A549 (cell line): ENCODE results near the gene C10orf67.

Experiments used
- CEBPB ChIP-seq, 2 experiments: fragments of >200 bp in 1 of 2; sonication (Bioruptor Twin) in 1 of 2; formaldehyde crosslinking in 1 of 2; IDR thresholded peaks; 2 replicates each; pipeline ENCODE4 v1.6.1; 2012 to 2016
- CHD2 ChIP-seq: fragments of 150-350 bp; IDR thresholded peaks from 2 replicates; pipeline ENCODE4 v1.6.1; 2014; ENCODE audit warnings: low read length; ENCODE audit not compliant: partially characterized antibody
- CTCF ChIP-seq: fragments of >200 bp; sonication (Bioruptor Twin); formaldehyde crosslinking; IDR thresholded peaks from 3 replicates; pipeline ENCODE4 v1.5.1; 2016
- ELK1 ChIP-seq: fragments of 150-350 bp; IDR thresholded peaks from 2 replicates; pipeline ENCODE4 v1.6.1; 2014; ENCODE audit warnings: low read depth, mild to moderate bottlenecking, low read length
- EP300 ChIP-seq, 2 experiments: fragments of >200 bp; sonication (Bioruptor Twin); formaldehyde crosslinking; IDR thresholded peaks; 2 replicates in 1 of 2; 3 replicates in 1 of 2; pipeline ENCODE4 v1.6.1; 2016 to 2017
- ESRRA ChIP-seq: fragments of 150-350 bp; IDR thresholded peaks from 2 replicates; pipeline ENCODE4 v1.6.1; 2014; ENCODE audit warnings: mild to moderate bottlenecking, low read length, borderline replicate concordance
- HDAC2 ChIP-seq: fragments of 200-600 bp; sonication (generic); IDR thresholded peaks from 2 replicates; pipeline ENCODE4 v1.6.1; 2016
- MAX ChIP-seq: IDR thresholded peaks from 2 replicates; pipeline ENCODE4 v1.6.1; 2012
- MYC ChIP-seq: IDR thresholded peaks from 2 replicates; pipeline ENCODE4 v1.6.1; 2012; ENCODE audit warnings: mild to moderate bottlenecking, inconsistent platforms, low read length, improper control_type of control experiment, borderline replicate concordance
- POLR2AphosphoS2 ChIP-seq: conservative IDR thresholded peaks from 2 replicates; pipeline ENCODE4 v1.6.1; 2012; ENCODE audit warnings: low read length, improper control_type of control experiment, inconsistent platforms
- RAD21 ChIP-seq, 2 experiments: fragments of >200 bp in 1 of 2; sonication (Bioruptor Twin) in 1 of 2; formaldehyde crosslinking in 1 of 2; IDR thresholded peaks in 1 of 2; conservative IDR thresholded peaks in 1 of 2; 2 replicates in 1 of 2; 3 replicates in 1 of 2; pipeline ENCODE4 v1.6.1; 2012 to 2018; ENCODE audit warnings: inconsistent platforms in 1 of 2
- REST ChIP-seq: fragments of 200-600 bp; sonication (generic); IDR thresholded peaks from 2 replicates; pipeline ENCODE4 v1.6.1; 2016; ENCODE audit warnings: antibody characterized with exemption, mild to moderate bottlenecking, moderate library complexity
- SMC3 ChIP-seq: fragments of >200 bp; sonication (Bioruptor Twin); formaldehyde crosslinking; IDR thresholded peaks from 3 replicates; pipeline ENCODE4 v1.6.1; 2018; ENCODE audit warnings: inconsistent platforms

- TF ChIP-seq CTCF = no peak
- no peak for TF ChIP-seq CEBPB (IDR thresholded peaks at IDR 0.05)
- TF ChIP-seq CHD2 = no peak
- no peak for TF ChIP-seq MAX
- no peak for TF ChIP-seq HDAC2
- no peak for TF ChIP-seq EP300 (IDR thresholded peaks at IDR 0.05)
- no peak for TF ChIP-seq MYC
- TF ChIP-seq ESRRA = no peak
- TF ChIP-seq ELK1 = no peak
- no peak for TF ChIP-seq SMC3
- no peak for TF ChIP-seq RAD21 (conservative IDR thresholded peaks at IDR 0.05 in 1 of 2, IDR thresholded peaks at IDR 0.05 in 1 of 2)
- no peak for TF ChIP-seq REST
- TF ChIP-seq POLR2AphosphoS2 = no peak
These were observed 19.2 kb upstream of the C10orf67 start for GRCh38 chr10:23363793-23364135.
